RPMI7951 (cell line): ENCODE results near the gene HSPB8. TPM values are rescaled to one million over a fixed set of nuclear protein-coding genes. Genes with fewer than 3 reads are reported as not detected.
A peak's percentile ranks its signal among the peaks of the same experiment; 100 is the strongest.

Experiments used
- DNase-seq: peaks from one replicate; pipeline ENCODE4 v3.0.0-alpha.2; 2012; ENCODE audit warnings: low read depth
- total RNA-seq: library from RNA; depleted of rRNA; stranded (reverse); fragments of >200 nt; shearing (Covaris generic); gene quantifications from 2 replicates; pipeline ENCODE4 v1.2.3, GENCODE V29; 2014

HSPB8 gene
- total RNA-seq, 1 experiment from 2014 or later: 2.5 TPM

DNA sequence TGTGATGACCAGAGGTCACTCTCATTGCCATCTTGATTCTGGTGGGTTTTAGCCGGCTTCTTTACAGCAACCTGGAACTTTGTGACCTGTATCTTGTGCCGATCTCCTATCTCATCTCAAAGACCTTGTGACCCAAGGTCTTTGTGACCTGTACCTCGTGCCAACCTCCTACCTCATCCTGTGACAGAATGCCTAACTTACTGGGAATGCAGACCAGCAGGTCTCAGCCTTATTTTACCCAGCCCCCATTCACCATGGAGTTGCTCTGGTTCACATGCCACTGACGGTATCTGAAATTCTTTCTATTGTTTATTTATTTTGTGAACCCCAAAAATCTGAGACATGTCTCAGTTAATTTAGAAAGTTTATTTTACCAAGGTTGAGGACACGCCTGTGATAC, 7.4 kb upstream of the HSPB8 start:
- no peak for DNase-seq

DNA sequence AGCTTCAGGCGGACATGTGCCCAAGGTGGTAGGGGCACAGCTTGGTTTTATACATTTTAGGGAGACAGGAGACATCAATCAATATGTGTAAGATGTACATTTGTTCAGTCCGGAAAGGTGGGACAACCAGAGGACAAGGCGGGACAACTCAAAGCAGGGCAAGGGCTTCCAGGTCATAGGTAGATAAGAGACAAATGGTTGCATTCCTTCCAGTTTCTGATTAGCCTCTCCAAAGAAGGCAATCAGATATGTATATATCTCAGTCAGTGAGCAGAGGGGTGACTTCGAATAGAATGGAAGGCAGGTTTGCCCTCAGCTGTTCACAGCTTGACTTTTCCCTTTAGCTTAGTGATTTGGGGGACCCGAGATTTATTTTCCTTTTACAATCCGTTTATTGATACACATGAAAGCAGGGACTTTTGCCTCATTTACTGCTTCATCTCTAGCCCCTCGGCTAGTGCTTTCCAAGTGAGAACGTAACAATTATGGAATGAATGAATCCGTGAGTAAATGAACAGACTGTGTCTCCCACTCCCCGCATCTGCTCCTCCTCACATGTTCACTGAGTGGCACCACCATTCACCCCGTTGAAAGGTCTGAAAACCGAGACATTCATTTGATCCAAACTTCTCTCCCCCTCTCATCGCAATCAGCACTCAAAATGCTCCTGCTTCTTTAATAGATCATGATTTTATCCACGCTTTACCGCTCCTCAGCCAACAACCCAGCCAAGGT, 6.9 kb upstream of the HSPB8 start:
- DNase-seq: no peak

DNA sequence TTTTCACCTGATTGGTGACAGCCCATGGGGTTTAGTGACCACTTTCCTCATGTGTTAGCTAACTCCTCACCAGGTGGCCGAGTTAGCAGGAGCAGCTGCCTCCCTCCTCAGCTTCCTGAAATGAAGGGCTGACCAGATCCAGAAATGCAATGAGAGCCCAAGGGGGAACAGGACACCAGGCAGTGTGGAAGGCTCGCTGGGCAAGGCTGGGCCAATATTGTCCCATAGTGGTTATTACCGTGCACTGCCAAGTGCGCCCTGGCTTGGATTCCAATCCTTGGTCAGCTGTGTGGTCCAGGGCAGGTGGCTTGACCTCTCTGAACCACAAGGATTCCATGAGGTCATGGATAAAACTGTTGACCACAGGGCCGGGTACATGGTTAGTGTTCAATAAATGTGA, 3.6 kb upstream of the HSPB8 start:
- DNase-seq: no peak

DNA sequence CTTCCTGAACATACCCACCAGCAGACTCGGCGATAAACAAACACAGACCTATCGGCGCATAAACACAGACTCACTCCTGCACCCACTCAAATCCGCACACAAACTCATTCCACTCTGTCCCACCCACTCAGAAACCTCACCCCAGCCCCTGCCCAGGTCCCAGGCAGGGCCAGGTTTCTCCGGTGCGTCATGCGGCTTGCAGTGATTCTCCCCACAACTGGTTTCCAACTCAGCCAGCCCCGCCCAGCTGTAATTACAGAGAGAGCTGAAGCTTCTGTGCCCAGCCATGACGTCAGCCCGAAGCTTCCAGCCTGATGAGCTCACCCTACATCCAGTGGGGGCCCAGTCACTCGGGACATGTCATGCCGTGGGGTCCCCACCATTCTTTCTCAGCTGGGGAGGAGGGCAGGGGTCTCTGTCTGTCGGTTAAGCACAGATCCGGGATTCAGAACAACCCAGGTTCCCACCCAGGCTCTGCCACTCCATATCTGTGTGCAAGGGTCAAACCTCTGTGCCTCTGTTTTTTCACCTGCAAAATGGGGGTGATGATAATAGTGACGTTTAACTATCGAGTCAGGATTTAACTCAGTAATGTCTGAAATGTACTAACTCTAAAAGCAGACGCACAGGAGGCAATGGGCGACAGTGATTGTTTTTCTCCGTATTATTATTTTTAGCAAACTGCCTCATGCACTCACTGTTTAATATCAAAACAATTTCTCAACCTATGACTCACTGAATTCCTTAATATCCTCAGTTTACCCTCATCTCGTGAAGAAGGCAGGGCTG, 2.3 kb upstream of the HSPB8 start:
- DNase-seq: peak; percentile 65

DNA sequence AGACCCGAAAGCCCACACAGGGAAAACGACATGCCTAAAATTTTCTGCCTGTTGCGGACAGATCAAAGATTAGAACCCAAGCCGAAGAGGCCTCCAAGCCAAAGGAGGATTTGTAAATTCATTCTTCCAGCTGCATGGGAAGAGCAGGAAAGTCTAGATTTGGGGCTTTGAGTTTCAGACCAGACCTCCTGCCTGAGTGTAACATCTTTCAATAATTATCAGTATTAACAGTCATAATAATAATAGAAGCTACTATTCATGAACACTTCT, 1.7 kb upstream of the HSPB8 start:
- no peak for DNase-seq

DNA sequence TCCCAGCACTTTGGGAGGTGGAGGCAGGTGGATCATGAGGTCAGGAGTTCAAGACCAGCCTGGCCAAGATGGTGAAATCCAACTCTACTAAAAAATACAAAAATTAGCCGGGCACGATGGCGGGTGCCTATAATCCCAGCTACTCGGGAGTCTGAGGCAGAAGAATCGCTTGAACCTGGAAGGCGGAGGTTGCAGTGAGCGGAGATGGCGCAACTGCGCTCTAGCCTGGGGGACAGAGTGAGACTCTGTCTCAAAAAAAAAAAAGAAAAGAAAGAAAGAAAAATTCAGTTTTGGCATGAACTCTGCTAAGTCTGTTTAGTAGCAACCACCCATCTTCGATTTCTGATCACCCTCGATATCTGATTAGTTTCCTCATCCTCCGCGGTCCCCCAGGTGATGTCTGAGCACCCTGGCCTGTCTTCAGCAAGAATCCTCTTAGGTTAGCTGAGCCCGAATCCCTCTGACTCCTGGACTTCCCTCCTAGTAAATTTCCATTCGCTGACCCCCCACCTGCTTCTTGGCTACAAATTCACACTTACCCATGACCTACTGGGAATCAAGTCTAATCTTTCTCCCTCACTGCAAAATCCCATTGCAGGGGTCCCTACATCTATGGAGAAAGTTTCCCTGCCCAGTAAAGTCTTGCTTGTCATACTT, 879 bp upstream of the HSPB8 start:
- no peak for DNase-seq

DNA sequence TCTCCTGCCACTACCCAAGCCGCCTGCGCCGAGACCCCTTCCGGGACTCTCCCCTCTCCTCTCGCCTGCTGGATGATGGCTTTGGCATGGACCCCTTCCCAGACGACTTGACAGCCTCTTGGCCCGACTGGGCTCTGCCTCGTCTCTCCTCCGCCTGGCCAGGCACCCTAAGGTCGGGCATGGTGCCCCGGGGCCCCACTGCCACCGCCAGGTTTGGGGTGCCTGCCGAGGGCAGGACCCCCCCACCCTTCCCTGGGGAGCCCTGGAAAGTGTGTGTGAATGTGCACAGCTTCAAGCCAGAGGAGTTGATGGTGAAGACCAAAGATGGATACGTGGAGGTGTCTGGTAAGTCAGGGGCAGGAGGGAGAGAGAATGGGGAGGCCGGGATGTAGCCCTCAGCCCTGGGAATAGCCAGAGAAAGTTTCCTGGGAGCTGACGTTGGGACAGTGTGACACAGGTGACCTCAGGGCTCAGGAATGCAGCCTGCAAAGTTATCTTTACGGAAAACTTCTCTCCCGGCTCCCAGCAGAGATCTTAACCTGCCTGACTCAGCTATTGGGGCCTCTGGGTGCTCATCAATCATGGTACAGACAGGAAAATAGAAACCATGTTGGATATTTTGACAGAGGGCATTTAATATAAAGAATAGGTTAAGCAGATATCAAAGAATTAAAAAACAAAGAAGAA, 747 bp downstream of the HSPB8 start:
- peak; percentile 59 for DNase-seq

DNA sequence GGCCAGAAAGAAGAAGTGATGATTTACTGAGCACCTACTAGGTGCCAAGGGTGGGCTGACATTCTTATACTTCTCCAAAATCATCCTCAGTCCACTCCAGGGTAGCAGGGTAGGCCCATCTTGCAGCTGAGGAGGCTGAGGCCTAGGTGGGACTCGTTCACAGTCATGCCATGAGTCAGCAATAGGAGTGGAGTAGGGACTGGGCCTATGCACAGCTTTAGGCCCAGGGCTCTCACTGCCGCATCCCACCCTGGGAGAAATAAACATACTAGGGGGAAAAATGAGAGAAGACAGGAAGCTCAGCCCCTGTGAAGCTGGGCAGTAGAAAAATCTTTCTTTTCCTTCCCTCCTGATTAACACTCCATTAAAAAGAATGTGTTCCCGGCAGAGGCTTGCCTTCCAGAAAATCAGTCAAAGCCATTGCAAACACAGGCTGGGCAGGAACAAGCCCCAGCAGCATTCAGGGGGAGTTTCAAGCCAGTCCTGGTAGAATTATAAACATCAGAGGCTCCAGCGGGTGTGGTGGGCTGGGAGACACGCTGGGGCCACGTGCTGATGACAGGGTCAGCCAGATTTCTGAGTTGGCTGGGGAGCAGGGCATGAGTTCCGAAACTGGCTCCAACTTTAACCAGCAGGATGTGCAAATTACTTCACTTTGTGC, 1.8 kb downstream of the HSPB8 start:
- DNase-seq: peak; percentile 23

DNA sequence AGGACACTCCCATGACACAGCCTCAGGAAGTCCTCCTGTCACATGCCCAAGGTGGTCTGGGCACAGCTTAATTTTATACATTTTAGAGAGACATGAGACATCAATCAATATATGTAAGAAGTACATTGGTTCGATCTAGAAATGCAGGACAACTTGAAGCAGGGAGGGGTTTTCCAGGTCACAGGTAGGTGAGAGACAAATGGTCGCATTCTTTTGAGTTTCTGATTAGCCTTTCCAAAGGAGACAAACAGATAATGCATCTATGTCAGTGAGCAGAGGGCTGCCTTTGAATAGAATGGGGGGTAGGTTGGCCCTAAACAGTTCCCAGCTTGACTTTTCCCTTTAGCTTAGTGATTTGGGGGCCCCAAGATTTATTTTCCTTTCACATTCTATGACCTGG, 2.5 kb downstream of the HSPB8 start:
- no peak for DNase-seq

DNA sequence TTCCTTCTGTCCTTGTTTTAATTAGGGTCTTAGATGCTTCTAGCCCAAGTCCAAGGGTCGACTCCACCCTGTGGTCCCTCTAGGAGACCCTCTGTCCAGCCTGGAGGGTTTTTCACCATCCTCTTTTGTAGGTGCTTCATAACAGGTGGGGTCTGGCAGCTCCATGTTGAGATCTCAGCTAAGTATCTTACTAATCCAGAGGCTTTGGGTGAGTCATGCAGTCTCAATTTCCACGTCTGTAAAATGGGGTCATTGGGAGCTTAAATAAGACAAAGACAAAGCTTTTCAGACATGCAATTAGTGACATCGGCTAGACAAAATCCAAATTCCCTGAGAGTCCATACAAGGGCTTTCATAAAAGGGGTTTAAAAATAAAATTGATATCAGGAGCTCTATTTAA, 3.2 kb downstream of the HSPB8 start:
- DNase-seq: no peak

DNA sequence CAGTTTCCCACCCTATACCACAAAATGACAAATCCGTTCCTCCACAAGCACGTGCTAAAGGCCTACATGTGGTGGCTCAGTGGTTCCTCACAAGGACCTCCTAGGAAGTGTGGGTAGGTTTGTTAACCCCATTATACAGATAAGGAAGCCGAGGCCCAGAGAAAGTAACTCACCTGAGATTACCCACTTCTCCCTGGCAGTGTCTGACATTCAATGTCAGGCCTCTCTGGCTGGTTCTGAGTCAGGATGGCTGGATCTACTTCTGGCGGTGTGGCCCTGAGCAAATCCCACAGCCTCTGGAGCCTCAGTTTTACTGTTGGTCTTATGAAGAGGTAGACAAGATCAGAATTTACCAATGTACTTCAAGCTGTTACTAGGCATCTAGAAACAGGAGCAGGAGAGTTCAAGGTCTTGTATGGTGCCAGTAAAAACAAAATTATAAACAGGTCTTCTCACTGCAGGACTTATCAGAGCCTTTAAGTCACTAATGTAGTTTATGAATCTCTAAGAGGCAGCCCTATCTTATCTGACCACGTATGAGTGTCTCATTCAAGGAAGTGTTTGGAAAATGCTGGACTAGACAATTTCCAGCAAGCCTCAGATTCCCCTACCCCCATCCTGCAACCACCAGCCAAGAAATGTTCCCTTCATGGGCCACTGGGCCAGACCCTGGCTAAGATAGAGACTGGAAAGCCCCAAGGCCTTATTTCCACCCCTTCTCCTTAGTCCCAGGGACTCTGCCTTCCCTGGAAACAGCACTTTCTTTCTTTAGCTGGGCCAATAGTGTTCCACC, 4.2 kb downstream of the HSPB8 start:
- DNase-seq: no peak

DNA sequence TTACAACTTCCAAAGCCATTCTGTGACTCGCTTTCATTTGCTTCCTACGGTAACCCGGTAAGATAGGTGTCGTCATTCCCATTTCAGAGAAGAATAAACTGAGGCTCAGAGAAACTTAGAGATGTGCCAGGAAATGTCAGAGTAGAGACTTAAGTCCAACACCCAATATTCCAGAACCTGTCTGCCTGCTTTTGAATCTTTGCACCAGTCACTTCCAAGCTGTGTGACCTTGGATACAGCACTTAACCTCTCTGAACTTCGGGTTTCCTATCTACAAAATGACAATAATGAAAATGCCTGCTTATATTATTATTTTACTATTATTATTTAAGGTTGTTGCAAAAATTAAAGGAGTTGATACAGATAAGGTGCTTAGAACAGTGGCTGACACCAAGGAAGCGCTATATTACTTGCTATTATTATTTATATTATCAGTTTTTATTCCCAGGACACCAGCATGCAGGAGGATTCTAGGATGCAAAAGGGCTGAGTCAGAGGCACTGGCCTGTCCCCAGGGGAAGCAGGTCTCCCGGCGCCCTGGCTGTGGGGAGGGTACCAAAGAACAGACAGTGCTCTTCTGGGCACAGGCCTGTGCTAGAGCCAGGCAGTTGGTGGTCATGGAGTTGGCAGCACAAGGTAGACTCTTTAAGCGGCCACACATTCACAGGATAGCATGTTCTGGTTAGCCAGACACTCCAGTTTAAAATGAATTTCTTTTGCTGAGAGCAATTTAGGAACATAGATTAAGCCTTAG, 5.4 kb downstream of the HSPB8 start:
- DNase-seq: no peak

DNA sequence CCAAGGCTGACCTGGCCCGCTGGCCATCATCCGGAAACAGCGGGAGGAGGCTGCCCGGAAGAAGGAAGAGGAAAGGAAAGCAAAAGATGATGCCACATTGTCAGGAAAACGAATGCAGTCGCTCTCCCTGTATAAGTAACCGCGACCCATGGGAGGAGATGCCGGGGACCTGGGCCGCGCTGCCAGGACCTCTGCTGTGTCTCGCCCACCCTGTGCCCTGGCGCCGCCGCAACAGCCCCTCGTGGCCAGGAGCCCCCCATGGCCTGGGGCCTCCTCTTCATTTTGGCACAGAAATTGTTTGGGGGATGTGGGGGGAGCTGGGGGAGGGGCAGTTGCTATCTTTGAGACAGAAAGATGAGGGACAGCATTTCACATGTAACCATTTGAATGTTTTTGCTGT, 16.5 kb downstream of the HSPB8 start:
- DNase-seq: no peak

DNA sequence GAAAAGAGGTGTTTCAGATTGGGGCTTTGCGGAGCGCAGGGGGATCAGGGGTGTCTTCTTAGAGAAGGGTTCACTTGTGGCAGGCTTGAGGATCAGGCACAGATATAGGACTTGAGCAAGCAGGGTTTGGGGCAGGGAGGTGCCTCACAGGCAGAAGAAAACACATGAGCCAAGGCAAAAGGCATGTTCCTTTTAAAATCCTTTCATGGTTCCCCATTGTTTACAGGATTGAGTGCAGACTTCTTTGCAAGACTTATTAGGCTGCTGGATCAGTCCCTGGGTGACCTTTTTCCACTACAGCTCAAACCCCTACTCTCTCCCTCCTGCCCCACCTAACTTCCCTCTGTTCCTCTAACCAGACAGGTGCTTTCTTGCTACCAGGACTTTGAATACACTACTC, 19.7 kb downstream of the HSPB8 start:
- DNase-seq: no peak

DNA sequence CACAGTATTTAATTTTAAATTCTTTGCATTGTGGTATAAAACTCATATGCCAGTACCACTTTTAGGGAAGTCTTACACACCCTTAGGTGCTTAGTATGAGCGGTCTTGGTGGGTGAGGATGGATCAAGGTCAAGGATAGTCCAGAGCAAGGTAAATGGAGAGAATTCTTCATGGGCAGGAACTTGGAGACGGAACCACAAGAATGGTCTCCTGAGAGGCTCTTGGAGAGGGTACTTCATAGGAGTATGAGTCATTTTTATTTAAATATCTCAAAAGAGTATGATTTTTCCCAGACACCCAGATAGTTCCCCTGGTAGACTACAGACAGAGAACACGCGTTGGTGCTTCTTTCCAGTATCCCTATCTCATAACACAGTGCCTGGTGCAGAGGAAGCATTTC, 21.9 kb downstream of the HSPB8 start:
- DNase-seq: no peak

DNA sequence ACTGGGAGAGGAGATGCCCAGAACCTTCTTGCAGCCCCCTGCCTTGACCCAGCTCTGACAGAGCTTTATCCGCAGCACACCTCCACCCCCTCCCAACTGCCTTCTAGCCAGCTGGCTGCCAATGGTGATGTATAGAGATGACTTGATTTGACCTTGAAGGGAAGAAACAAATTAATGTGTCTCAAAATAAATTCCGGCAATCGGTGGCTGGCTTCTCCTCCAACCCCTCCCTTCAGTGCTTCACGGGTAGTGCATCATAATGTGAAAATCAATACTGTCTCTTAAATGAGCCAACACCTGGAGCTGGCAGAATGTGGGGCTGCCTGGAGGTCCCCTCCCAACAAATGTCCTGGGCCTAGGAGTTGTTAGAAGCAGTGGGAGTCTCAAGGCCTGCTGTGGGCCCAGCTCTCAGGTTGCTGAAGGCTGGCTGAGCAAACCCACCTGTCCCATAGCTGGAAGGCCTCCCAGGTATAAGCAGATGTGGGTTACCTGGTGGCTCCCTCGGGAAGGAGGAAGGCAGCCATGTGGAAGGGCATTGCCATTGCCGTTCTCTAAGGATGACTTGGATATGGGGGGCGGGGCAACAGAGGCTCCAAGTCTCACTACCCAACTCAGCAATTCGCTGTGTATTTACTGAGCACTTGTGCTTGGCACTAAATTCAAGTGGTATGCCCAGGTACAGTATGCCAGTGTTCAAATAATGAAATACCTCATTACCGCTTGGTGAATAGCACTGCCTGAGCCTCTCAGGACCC, 23.2 kb downstream of the HSPB8 start:
- DNase-seq: no peak

DNA sequence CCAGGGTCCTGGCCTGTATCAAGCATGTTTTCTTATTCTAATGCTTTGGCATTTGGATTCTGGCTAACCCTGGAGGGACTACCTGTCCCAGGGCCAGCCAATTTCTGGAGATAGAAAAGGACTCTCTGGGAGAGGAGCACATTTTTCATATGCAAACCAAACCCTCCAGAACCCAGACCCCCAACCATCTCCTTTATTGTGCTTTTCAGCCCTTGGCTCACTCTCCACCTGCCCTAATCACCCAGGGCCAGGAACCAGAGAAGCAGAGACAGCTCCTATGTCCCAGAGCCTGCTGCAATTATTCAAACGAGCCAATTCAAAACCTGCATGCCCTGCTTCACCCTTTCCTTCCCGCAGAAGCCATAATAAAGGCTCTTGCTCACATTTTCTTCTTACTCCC, 23.8 kb downstream of the HSPB8 start:
- DNase-seq: no peak

DNA sequence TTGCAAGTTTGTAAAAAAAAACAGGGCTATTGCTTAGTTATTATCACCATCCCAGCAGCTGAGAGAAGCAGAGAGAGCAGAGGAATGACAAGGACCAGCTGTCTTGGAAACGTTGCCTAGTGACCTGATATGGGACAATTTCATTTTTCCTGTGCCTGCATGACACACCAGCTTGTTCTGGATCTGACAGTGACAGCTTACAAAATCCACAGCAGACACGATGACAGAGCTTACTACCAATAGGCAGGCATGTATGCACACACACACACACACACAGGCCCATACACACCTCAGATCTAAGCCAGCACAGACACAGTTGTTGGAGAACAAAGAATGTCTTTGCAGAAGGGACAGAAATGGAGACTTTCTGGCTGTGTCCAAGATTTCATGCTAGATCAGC, 25.4 kb downstream of the HSPB8 start:
- DNase-seq: no peak

DNA sequence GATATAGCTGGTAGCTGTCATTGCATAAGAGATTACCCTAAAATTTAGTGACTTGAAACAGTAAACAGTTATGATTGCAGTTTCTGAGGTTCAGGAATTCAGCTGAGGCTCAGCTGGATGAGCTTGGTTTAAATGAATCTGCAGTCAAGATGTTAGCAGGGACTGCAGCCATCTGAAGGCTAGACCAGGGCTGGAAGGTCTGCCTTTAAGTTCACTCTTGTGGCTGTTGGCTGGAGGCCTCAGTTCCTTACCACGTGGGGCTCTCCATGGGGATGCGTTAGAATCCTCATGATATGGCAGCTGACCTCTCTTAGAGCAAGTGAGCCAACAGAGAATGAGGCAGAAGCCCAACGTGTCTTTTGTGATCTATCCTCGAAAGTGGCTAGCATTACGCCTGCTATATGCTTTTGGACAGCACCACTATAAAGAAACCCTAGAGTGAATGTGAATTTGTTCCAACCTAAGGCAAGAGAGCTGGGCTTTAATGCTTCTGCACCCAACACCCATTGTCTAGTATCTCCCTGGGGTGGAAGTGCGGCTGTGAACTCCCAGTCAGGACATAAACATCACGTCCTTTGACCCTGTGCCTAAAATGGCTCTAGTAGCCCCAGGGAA, 26.0 kb downstream of the HSPB8 start:
- DNase-seq: no peak
